Subcutaneous adipose tissue (tissue), 4 donors: ENCODE measurements around the gene TLN1. TPM values are rescaled to one million over a fixed set of nuclear protein-coding genes. Genes with fewer than 3 reads are reported as not detected.

Source experiments
- total RNA-seq, 4 donors: library from RNA; depleted of rRNA; stranded (reverse); fragments of >200 nt; gene quantifications; one replicate each; pipeline ENCODE4 v1.1.0, GENCODE V29; 2016
- TF ChIP-seq, protein P1 (sequence below): fragments of 450-650 bp; IDR thresholded peaks from one replicate; pipeline ENCODE4 v1.5.1; 2016; ENCODE audit warnings: low read depth, mild to moderate bottlenecking, control low read depth, antibody characterized with exemption, moderate library complexity

Gene TLN1
- total RNA-seq, 4 donors from 2014 or later = 247 to 590 (median 461) TPM

DNA sequence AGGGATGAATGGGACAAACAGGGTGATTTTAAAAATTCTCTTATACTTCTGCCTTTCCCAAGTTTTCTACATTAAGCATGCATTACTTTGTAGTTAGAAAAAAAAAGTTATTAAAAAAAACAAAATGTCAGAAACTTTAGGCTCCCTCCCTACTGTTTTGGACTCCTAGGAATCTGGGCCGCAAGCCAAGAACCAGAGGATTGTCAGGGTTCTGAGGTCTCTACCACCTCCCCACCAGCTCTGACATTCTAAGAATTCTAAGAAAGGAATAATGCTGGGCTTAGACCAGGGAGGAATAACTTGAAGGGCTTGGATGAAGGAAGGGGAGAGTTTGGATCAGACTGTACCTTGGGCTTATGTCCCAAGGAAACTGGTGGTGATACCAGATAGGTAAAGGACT, 66.0 kb downstream of the TLN1 start:
- TF ChIP-seq, protein P1, sequence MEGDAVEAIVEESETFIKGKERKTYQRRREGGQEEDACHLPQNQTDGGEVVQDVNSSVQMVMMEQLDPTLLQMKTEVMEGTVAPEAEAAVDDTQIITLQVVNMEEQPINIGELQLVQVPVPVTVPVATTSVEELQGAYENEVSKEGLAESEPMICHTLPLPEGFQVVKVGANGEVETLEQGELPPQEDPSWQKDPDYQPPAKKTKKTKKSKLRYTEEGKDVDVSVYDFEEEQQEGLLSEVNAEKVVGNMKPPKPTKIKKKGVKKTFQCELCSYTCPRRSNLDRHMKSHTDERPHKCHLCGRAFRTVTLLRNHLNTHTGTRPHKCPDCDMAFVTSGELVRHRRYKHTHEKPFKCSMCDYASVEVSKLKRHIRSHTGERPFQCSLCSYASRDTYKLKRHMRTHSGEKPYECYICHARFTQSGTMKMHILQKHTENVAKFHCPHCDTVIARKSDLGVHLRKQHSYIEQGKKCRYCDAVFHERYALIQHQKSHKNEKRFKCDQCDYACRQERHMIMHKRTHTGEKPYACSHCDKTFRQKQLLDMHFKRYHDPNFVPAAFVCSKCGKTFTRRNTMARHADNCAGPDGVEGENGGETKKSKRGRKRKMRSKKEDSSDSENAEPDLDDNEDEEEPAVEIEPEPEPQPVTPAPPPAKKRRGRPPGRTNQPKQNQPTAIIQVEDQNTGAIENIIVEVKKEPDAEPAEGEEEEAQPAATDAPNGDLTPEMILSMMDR = no peak

DNA sequence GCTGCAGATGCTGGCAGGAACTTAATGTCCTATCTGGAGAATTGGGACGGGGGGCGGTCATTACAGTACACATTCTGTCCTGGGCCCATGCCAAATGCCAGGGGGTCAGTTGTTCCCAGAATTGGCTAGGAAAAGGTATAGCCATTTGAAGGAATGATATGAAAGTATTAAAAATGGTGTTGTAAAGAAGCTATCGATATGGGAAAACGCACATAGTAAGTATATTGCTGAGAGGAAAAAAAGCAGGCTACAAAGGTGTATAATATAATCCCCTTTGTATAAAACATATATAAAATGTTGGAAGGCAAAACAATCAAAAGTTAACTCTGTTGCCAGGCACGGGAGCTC, 66.5 kb downstream of the TLN1 start:
- TF ChIP-seq, protein P1 = no peak

DNA sequence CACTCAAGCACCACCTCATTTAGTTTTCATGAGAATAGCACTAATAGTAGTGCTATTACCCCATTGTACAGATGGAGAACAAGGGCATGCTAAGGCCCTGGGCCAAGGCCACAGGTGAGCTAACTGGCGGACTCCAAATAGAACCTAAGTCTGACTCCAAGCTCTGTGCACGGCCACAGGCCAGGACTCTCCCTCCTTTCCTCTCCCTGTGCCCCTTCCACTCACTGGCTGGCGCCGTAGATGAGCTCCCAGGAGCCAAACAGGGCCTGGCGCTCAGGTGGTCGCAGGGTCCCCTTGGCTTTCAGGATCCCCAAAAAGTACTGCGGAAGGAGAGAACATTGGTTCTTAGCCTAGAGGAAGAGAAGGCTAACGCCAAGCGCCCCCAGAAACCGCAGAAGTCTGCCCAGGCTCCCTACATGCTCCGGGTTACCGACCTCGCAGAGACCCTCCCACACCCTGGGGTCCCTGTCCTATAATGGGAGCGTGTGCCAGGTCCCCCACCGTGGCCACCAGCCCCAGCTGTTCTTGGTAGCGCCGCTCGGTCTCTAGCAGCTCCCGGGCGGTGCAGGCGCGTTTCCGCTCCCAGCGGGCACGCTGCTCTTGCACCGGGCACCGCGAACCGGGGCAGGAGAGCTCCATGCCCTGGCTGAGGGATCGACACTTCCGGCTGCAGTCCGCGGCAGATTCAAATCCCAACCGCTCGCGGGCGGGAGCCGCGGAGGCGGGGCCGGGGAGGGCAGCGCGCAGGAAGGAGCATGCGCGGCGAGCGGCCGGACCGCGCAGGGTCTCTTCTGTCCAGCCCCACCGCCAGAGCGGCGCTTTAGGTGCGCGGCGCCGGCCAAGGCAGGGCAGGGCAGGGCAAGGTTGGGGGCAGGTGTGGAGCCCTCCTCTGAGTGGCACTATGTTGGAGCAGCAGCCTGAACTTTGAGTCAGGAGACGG, 67.2 kb downstream of the TLN1 start, which contains the start of gene ARHGEF39:
Gene ARHGEF39, minus strand, starts transcription at position 665 of the 940 bp plus-strand sequence. Its CDS starts 26 bp downstream, at position 639.
- TF ChIP-seq, protein P1 = no peak

DNA sequence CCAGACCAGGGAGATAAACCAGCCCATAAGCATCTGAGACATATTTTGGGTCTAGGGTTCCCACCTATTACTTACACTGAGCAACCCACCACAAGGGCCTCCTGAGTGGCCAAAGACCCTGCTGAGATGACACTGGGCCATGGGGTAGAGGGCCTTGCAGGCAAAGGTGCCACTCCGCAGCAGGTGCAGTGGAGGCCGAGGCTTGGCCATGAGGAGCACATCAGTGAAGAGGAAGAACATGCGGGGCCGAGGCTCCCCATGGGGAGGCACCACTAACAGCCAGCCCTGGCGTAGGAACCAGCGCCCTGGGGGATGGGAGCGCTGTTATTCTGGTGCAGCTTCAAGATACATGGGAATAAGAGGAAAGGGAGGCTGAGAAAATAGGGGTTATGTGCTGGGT, 69.6 kb downstream of the TLN1 start:
- TF ChIP-seq, protein P1 = no peak

- TF ChIP-seq, protein P1 = no peak
Observed at GRCh38 chr9:35661756-35662350, 70.1 kb downstream of the TLN1 start.

DNA sequence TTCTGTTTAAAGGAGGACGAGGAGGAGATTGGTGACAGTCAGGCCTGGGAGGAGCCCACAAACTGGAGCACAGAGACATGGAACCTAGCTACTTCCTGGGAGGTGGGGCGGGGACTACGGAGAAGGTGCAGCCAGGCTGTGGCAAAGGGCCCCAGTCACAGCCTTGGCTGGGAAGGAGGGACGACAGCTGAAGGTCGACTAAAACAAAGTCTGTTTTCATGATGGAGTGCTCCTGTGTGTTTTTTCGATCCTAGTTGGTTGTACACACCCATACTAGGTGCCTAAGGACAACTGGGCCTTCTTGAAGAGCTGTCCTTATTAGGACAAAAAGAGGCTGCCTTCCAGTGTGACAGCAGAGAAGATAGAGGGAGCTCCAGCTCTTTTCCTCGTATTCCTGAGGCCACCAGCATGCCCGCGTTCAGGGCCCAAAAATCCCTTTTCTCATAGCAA, 71.0 kb downstream of the TLN1 start:
- TF ChIP-seq, protein P1 = no peak

GRCh38 chr9:35659340-35659739, 72.7 kb downstream of the TLN1 start:
- TF ChIP-seq, protein P1 = no peak
